GM12892 (cell line): ENCODE measurements around the gene VAV1.
"Not testable (repeated sequence)": the region's sequence is repeated elsewhere in the genome, so short reads cannot be mapped to it uniquely, and the experiment has no call there.

ENCODE experiments used
- DNase-seq: peaks from one replicate; pipeline ENCODE4 v3.0.0; 2011; ENCODE audit not compliant: insufficient read length
- FAIRE-seq: peaks from 2 replicates; lab custom pipeline; 2011; peaks lifted over from hg19 to GRCh38; lab: Jason Lieb, UNC
- POLR2A ChIP-seq: IDR thresholded peaks from 2 replicates; pipeline ENCODE4 v1.6.1; 2011; ENCODE audit warnings: low read depth, low read length, control low read depth
- POLR2AphosphoS5 ChIP-seq: IDR thresholded peaks from 2 replicates; pipeline ENCODE4 v1.6.1; 2011; ENCODE audit warnings: low read depth, low read length, control low read depth
- TAF1 ChIP-seq: IDR thresholded peaks from 2 replicates; pipeline ENCODE4 v1.6.1; 2011; ENCODE audit warnings: low read depth, mild to moderate bottlenecking, control low read depth, low read length, borderline replicate concordance

Gene VAV1

DNA sequence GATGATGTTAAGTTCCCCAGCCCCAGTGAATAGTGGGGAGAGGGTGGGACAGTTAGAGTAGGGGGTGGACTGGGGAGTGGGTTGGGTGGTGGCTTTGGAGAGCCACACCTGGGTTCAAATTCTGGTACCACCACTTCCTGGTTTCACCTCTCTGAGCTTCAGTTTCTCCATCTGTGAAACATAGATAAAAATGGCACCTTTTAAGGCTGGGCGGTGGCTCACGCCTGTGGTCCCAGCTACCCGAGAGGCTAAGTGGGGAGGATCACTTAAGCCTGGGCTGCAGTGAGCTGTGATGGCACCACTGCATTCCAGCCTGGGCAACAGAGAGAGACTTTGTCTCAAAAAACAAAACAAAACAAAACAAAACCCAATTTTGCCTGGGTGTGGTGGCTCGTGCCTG lies 5.9 kb downstream of the VAV1 start:
- DNase-seq (no peak), FAIRE-seq (peak; percentile 24)
- TF ChIP-seq POLR2A, result no peak
- TF ChIP-seq POLR2AphosphoS5, result no peak
- TF ChIP-seq TAF1, result no peak

- TF ChIP-seq POLR2A, result no peak
- no peak for TF ChIP-seq POLR2AphosphoS5
- TF ChIP-seq TAF1, result no peak
- DNase-seq (no peak), FAIRE-seq (no peak)
Measured at GRCh38 chr19:6779206-6779605, 6.7 kb downstream of the VAV1 start.

- no peak for FAIRE-seq
- TF ChIP-seq TAF1, result no peak
- TF ChIP-seq POLR2A, result no peak
- TF ChIP-seq POLR2AphosphoS5, result no peak
- no peak for DNase-seq
Measured at GRCh38 chr19:6787393-6787792, 14.9 kb downstream of the VAV1 start.

GRCh38 chr19:6788896-6789295 lies 16.4 kb downstream of the VAV1 start:
- DNase-seq (no peak), FAIRE-seq (no peak)
- TF ChIP-seq POLR2A (no peak), POLR2AphosphoS5 (no peak), TAF1 (no peak)

GRCh38 chr19:6790194-6791128 lies 18.0 kb downstream of the VAV1 start:
- peak; percentile 38 for FAIRE-seq

DNA sequence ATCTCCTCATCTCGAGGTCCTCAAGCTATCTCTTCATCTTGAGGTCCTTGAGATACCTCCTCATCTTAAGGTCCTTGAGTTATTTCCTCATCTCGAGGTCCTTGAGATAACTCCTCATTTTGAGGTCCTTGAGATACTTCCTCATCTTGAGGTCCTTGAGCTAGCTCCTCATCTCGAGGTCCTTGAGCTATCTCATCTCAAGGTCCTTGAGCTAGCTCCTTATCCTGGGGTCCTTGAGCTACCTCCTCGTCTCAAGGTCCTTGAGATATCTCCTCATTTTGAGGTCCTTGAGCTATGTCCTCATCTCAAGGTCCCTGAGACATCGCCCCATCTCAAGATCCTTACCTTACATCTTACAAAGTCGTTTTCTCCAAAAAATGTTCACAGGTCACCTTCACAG lies 18.7 kb downstream of the VAV1 start:
- no peak for FAIRE-seq
- DNase-seq, result no peak
- TF ChIP-seq POLR2AphosphoS5, result no peak
- TF ChIP-seq POLR2A, result no peak
- no peak for TF ChIP-seq TAF1

More at GRCh38 chr19:6790194-6791128, 18.0 kb downstream of the VAV1 start:
- no peak for TF ChIP-seq TAF1
- TF ChIP-seq POLR2A, result no peak
- TF ChIP-seq POLR2AphosphoS5, result no peak
- no peak for DNase-seq

DNA sequence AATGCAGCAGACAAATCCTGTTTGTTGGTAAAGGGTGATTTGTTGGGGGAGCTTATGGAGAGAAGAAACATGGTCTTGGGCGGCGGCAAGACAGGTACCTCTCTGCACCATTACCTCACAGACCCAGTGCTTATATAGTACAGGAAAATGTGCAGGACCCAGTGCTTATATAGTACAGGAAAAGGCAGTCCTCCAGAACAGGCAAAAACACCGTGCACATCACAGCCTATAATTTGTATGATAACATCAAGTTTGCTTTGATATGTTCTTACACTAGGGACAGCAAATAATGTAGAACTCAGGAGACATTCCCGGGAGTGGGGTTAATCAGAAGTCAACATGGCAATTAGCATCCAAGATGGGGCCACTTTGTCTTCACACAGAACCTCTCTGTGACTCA lies 20.9 kb downstream of the VAV1 start:
- FAIRE-seq (peak; percentile 61), DNase-seq (no peak)
- TF ChIP-seq POLR2A, result no peak
- no peak for TF ChIP-seq POLR2AphosphoS5

DNA sequence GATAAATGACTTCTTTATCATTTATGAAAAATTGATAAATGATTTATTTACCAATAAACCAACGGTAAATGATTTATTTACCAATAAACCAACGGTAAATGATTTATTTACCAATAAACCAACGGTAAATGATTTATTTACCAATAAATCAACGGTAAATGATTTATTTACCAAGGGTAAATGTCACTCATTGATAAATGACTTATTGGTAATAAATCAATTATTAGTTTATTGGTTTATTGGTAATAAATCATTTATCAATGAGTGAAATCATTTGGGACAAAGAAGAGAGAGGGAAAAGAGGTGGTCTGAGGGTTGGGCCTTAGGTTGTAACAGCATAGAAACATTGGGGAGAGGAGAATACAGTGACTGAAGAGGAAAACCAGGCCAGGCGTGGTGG lies 21.5 kb downstream of the VAV1 start:
- no peak for FAIRE-seq
- DNase-seq, result no peak
- TF ChIP-seq TAF1 (no peak), POLR2AphosphoS5 (no peak), POLR2A (no peak)

- DNase-seq (no peak), FAIRE-seq (no peak)
Measured at GRCh38 chr19:6794686-6795431, 22.4 kb downstream of the VAV1 start.

GRCh38 chr19:6796278-6796677 lies 23.8 kb downstream of the VAV1 start:
- FAIRE-seq (no peak), DNase-seq (no peak)
- TF ChIP-seq POLR2A, result no peak
- no peak for TF ChIP-seq TAF1
- no peak for TF ChIP-seq POLR2AphosphoS5

More at GRCh38 chr19:6794686-6795431, 22.4 kb downstream of the VAV1 start:
- no peak for TF ChIP-seq TAF1
- TF ChIP-seq POLR2AphosphoS5, result no peak
- TF ChIP-seq POLR2A, result no peak

GRCh38 chr19:6797646-6798045 lies 25.1 kb downstream of the VAV1 start:
- FAIRE-seq, result no peak
- no peak for TF ChIP-seq POLR2A
- no peak for TF ChIP-seq TAF1
- no peak for TF ChIP-seq POLR2AphosphoS5
- DNase-seq, result no peak

- not testable (repeated sequence) for DNase-seq, FAIRE-seq
Measured at GRCh38 chr19:6800160-6800790, 27.8 kb downstream of the VAV1 start.
